LNCaP clone FGC (cell line): ENCODE results near the gene SALL2.
"Not testable (repeated sequence)": the region's sequence is repeated elsewhere in the genome, so short reads cannot be mapped to it uniquely, and the experiment has no call there.

Experiments
- DNase-seq: peaks from one replicate; pipeline ENCODE4 v3.0.0-alpha.2; 2011; ENCODE audit warnings: low read depth
- H3K4me3 ChIP-seq: 2 replicates; pipeline ENCODE4 v1.5.1; 2011; ENCODE audit warnings: mild to moderate bottlenecking, low read depth, low read length, control low read depth
- CTCF ChIP-seq: IDR thresholded peaks from 2 replicates; pipeline ENCODE4 v1.5.1; 2012; ENCODE audit warnings: mild to moderate bottlenecking; ENCODE audit not compliant: control insufficient read depth, insufficient read depth; ENCODE audit errors: extremely low read depth

SALL2 gene

GRCh38 chr14:21553266-21553665, 27.1 kb upstream of the SALL2 start:
- no peak overlapping the region for H3K4me3 ChIP-seq
- DNase-seq: no peak
- TF ChIP-seq CTCF: no peak

GRCh38 chr14:21544588-21544987, 18.4 kb upstream of the SALL2 start:
- H3K4me3 ChIP-seq, DNase-seq: not testable (repeated sequence)

- TF ChIP-seq CTCF: no peak
- no peak overlapping the region for H3K4me3 ChIP-seq
- no peak for DNase-seq
Measured at GRCh38 chr14:21543963-21544362, 17.8 kb upstream of the SALL2 start.

GRCh38 chr14:21543521-21543960, 17.4 kb upstream of the SALL2 start:
- TF ChIP-seq CTCF: no peak
- H3K4me3 ChIP-seq: no peak overlapping the region
- DNase-seq: no peak

- no peak for DNase-seq
- TF ChIP-seq CTCF: no peak
- H3K4me3 ChIP-seq: no peak overlapping the region
Measured at GRCh38 chr14:21541413-21542074, 15.4 kb upstream of the SALL2 start.

- no peak for DNase-seq
- no peak for TF ChIP-seq CTCF
- no peak overlapping the region for H3K4me3 ChIP-seq
Measured at GRCh38 chr14:21539189-21539940, 13.2 kb upstream of the SALL2 start.

- H3K4me3 ChIP-seq: no peak overlapping the region
- DNase-seq: no peak
- TF ChIP-seq CTCF: no peak
Measured at GRCh38 chr14:21537090-21537424, 10.9 kb upstream of the SALL2 start.
